GM18526 (cell line): ENCODE data around the gene ACMSD.
A peak's percentile ranks its signal among the peaks of the same experiment; 100 is the strongest.

Experiments
- POLR2A ChIP-seq: IDR thresholded peaks from 3 replicates; pipeline ENCODE4 v1.6.1; 2011; ENCODE audit not compliant: insufficient read length; ENCODE audit errors: extremely low read depth

The ACMSD gene

DNA sequence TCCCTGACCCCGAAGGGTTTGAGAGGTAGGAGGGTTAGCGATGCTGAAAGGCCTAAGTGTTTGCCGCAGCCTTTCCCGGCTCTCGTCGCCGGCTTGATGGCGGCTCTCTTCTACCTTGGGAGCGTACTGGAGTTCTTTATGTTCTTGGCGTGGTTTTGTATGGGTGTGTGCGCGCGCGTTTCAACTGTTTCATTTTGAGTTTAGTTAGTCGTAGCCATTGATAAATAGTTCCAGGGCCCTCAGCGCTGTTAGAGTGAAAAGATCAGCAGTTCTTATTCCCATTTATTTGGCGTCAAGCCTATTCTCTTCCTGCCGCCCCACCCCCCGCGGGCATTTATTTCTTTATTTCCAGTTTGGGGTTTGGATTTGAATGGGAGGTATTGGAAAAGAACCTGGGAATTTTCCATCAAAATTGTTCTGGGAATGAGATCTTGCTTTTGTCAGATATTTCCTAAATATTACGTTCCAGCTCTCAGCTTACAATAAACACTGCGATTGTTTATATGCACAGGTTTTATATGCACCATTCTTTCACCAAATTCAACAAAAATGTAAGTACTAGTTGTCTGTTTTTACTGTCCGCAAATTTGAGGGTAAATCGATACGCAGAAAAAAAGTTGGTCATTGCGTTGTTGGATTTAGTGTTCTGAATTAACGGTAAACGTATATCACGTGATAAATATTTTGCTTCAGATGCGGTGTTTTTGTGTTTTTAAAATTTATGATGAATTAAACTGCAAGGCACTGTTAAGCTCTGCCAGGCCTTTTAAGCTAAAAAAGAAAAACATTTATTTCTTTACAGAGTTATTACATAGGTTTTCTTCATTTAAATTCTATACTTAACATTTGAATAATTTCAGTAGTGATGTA is 81.2 kb downstream of the ACMSD start:
- peak; percentile 33 for TF ChIP-seq POLR2A

DNA sequence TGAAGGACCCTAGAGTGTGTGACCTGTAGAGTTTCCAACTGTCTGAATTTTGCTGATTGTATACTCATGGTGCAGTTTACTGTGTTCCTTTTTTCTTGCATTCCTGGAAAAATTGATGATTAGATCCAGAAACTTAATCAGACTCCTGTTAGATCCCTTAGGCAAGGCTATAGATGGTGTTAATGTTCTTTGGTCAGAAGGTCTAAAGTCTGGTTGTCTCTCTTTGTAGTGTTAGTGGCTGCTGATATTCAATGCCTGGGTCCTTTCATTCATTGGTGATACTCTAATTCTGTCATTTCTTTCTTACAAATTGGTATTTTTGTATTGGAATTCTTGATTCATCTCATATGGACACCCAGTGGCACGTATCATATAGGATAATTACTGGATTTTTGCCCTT is 86.5 kb downstream of the ACMSD start:
- TF ChIP-seq POLR2A = no peak

DNA sequence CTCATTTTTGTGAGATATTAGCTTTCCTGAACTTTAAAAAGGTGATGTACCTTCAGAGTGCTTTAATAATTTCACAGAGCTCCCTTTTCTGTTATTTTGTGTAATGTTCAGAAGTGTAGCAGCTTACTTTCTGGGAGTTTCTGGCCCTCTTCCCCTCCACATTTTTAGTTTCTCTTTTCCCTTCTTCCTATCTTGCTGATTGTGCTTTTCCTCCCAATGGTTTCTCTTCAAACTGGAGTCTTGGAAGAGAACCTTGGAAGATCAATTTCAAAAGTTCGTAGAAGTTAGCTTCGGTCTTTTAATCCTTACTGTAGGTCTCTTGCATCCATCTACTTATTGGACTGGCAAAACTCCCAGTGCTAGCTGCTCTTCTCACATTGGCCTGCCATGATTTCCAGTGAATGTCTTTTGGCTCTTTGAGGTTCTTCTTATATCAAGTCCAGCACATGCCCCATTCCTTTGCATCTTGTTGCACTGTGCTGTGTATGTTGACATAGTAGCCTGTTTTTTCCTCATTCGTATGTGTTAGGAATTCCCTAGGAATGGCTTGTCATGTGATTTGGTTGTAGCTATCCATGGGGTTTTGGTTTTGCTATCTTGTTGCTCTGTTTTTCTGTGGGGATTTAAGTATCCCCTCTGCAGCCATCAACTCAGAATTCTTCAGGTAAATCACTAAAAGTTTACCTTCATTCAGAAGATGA is 88.0 kb downstream of the ACMSD start:
- no peak for TF ChIP-seq POLR2A

DNA sequence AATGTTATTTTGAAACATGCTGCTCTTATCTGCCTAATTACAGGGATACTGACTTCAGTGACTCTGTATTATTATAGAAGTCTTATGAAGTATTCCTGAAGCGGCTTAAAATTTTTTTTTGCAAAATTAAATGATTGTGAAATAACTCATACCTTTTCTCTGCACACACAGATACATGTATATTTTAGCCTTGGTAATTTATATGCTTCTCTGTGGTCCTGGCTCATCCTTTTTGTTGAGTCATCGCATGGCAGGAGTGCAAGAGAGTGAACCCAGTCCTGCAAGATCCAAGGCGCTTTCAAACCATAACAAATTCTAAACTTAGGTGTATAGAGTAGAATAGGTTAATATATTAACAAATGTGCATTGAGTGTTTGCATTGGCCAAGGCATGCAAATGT is 88.8 kb downstream of the ACMSD start:
- no peak for TF ChIP-seq POLR2A

DNA sequence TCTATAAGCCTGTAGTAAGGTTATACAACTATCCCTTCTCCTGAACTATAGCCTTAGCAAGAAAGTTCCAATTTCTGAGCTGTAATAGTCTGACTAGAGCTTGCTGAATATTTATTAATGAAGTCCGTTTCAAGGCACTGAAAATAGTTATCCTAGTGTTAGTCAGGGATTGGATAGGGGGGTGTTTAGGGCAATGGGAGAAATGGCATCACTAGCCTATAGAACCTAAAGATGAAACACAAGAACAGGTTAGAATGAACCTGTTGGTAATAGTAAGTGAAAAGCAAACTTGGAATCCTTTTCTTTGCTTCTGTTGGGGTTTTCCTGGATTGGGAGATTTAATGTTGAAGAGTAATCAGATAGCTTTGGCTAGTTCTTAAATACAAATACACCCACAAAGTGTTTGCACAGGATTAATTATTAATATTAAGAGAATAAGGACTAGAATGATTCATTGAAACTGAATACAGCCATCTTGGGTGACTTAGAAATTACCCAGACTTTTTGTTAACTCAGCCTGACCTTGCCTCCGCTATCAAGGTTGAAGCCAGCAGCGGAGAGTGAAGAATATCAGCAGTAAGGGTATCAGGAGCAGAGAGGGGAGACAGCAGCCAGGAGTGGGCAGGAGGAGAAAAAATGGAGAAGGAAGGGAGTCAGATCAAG is 94.6 kb downstream of the ACMSD start:
- TF ChIP-seq POLR2A = no peak

DNA sequence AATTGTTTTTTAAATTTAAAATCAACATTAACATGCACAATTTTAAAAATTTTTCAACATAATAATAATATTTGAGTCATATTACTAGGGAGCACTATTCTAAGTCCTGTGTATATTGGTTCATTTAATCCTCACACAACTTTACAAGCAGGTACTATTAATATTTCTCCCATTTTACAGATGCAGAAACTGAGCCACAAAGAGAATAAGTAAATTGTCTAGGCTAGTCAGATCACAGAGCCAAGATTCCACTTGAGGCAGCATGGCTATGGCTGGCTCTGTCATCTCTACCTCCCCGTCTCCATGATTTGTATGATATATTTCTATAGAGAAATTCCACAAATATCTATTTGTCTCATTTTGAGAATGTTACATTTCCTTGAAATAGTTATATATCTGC is 95.3 kb downstream of the ACMSD start:
- TF ChIP-seq POLR2A = no peak

DNA sequence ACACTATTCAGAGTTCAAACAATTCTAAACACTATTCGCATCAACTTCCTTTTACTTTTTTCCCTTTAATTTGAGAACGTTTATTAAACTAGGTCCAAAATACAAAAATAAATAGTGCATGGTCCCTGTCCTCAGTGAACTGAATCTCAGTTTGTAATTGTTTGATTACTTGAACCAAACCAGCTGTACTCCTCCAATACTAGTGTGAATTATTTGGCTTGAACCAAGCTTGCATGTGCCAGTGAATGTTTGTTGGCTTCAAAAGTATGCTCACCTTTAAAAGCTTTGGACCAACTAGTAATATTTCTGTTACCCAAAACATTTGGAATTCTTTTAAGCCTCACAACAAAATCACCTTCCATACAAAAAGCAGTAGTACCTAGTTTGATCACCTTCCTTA is 95.7 kb downstream of the ACMSD start:
- no peak for TF ChIP-seq POLR2A

DNA sequence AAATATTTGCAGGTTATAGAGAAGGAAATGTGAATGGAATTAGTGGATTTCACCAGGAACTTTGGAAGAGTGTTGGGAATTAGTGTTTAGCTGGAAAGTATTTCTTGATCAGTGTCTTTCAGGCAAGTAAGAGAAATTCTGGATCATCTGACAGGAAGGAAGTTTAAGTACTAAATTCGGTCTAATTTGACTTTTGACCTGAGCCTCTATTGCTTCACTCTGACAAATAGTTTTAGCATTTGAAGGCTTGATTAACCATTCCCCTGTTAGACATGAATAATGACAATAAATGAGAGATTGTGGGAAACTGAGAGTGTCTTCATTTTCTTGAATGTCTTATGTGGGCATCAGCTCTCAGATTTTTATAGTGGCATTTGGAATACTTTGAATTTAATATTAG is 96.2 kb downstream of the ACMSD start:
- TF ChIP-seq POLR2A = no peak

DNA sequence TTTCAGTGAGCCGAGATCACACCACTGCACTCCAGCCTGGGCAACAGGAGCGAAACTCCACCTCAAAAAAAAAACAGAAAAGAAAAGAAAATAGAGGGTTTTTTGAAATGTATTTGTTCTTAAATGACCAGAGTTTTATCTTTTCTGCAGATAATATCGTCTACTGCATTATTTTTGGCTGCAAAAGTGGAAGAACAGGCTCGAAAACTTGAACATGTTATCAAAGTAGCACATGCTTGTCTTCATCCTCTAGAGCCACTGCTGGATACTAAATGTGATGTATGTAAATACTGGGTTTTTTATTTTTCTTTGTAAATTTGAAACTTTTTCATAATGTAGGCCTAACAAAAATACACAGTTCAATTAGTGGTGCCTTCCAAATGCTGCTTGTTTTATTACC is 98.3 kb downstream of the ACMSD start:
- no peak for TF ChIP-seq POLR2A

DNA sequence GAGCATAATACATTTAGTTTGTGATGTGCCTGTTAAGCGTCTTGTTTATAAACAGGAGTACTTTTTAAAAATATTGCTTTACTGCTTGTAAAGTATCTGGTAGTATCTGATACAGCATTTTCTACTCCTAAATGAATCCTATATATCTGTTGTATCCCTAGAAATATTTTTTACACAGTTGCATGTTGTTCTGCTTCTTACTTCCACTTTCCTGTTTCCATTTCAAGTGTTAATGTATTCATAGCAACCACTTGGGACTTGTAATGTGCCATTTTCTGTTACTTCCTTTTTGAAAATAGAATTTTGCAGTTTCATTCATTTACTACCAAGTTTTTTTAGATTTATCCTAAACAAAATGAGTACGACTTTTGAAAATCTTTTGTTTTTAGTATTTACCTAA is 105.1 kb downstream of the ACMSD start:
- no peak for TF ChIP-seq POLR2A

DNA sequence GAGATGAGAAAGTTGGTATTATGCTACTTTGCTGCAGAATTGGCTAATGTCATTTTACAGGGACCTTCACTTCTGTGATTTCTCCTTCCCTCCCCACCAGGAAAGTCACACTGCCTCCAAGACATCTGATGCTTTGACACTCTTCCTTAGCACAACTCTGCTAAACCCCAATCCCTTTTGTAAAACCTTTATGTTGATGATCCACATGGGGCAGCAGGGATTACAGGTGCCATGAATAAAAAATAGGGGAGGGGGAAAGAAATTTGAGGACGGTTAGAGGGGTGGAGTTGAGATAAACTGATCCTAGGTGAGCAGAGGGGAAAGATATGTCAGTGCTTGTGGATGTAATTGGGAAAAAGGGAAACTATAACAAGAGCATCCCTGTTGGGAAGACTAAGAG is 106.6 kb downstream of the ACMSD start:
- no peak for TF ChIP-seq POLR2A

DNA sequence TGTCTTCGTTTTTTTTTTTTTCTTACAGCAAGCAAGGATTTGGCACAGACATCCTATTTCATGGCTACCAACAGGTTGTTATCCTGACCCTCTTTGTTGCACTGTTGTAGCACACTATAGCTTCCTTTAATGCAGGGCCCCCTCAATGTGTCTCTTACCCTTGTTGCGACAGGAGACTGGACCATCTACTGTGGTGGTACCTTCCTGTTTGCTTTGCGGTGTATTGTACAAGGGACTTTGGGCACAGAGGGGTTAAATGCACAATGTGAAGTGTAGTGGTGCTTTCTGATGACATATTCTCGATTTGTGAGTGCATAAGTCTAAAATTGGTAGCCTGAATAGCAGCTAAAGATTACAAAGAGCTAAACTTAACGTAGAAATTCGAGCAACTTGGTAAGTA is 107.7 kb downstream of the ACMSD start:
- TF ChIP-seq POLR2A = no peak

DNA sequence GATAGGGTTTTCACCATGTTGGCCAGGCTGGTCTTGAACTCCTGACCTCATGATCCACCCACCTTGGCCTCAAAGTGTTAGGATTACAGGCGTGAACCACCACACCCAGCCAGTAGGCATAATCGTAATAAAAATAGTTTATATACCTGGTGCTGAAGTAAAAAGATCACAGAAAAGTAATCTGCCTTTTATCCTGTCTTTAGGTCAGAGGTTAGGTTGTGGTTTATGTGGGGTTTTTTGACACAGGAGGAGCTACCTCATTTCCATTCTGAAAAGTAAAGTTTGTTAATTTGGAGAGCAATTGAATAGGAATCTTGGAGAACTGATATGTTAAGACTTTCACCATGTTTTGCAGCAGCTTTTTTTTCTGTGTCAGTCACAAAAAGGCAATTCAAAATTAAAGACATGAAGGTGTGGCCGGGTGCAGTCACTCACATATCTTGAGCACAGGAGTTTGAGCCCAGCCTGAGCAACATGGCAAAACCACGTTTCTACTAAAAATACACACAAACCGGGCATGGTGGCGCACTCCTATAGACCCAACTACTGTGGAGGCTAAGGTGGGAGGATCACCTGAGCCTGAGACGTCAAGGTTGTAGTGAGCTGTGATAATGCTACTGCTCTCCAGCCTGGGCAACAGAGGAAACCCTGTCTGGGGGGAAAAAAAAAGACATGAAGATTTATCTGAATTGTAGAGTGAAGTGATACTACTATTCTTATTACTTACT is 111.7 kb downstream of the ACMSD start:
- TF ChIP-seq POLR2A = no peak

DNA sequence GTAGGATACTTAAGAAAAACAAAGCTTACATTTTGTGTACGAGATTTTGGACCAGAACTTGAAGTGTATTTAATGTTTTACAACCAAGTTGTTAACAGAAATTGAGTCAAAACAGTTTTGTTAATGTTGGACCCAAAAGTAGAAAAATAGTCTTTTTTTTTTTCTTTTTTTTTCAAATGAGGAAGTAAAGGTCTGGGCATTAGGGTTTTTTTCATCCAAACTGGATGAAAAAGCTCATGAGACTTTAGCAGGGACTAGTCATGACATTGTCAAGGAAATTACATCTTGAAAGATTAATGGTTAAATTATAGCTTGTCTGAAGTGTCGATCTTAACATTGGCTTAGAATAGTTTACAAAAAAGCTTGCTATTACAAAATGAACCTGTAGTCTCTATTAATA is 112.5 kb downstream of the ACMSD start:
- TF ChIP-seq POLR2A = no peak
